ENCODE measurements around the gene ADAMTS17.

ADAMTS17 gene

GRCh38 chr15:100055821-100056220 lies 286.0 kb downstream of the ADAMTS17 start:
- Mint-ChIP-seq H3K4me1 (peaks cover 26% of the 10 kb centered on the region), H3K27me3 (ENCODE audit: low read depth, poor library complexity) (peaks cover 22% of the 10 kb centered on the region), H3K27ac (no peak overlapping the region), H3K9me3 (no peaks in the 10 kb centered on the region), H3K4me3 (no peak overlapping the region), H3K36me3 (ENCODE audit: low read depth) (no peaks in the 10 kb centered on the region)
- TF ChIP-seq, protein P1, sequence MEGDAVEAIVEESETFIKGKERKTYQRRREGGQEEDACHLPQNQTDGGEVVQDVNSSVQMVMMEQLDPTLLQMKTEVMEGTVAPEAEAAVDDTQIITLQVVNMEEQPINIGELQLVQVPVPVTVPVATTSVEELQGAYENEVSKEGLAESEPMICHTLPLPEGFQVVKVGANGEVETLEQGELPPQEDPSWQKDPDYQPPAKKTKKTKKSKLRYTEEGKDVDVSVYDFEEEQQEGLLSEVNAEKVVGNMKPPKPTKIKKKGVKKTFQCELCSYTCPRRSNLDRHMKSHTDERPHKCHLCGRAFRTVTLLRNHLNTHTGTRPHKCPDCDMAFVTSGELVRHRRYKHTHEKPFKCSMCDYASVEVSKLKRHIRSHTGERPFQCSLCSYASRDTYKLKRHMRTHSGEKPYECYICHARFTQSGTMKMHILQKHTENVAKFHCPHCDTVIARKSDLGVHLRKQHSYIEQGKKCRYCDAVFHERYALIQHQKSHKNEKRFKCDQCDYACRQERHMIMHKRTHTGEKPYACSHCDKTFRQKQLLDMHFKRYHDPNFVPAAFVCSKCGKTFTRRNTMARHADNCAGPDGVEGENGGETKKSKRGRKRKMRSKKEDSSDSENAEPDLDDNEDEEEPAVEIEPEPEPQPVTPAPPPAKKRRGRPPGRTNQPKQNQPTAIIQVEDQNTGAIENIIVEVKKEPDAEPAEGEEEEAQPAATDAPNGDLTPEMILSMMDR (IDR thresholded peaks at IDR 0.05): no peak
- no peak for DNase-seq

DNA sequence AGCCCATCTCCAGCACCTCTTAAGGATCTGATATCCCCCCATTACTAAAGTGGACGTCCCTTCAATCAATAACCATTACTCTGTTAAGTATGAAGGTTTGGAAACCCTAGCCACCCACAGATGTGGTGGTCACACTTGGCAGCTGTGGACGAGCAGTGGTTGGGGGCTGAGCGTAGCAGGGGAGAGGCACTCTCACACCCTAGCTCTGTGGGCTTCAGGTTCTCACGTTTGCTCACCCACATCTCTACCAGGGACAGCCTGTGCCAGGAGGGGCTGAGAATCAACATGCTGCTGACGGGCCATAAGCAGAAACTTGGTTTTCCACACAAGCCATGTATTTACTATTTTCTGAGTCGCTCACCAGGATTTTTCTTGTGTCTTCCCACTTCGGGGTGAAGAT lies 287.2 kb downstream of the ADAMTS17 start:
- no peak overlapping the region for H3K27ac Mint-ChIP-seq
- TF ChIP-seq, protein P1 (IDR thresholded peaks at IDR 0.05): no peak
- no peaks in the 10 kb centered on the region for H3K36me3 Mint-ChIP-seq (ENCODE audit: low read depth)
- H3K27me3 Mint-ChIP-seq (ENCODE audit: low read depth, poor library complexity): peaks cover 27% of the 10 kb centered on the region
- DNase-seq: no peak
- peaks cover 26% of the 10 kb centered on the region for H3K4me1 Mint-ChIP-seq
- H3K9me3 Mint-ChIP-seq: no peaks in the 10 kb centered on the region
- no peak overlapping the region for H3K4me3 Mint-ChIP-seq

GRCh38 chr15:100053474-100054121 lies 288.2 kb downstream of the ADAMTS17 start:
- Mint-ChIP-seq H3K4me1 (peaks cover 21% of the 10 kb centered on the region), H3K27ac (no peak overlapping the region), H3K27me3 (ENCODE audit: low read depth, poor library complexity) (peaks cover 26% of the 10 kb centered on the region), H3K9me3 (no peaks in the 10 kb centered on the region), H3K4me3 (no peak overlapping the region), H3K36me3 (ENCODE audit: low read depth) (no peaks in the 10 kb centered on the region)
- no peak for DNase-seq
- TF ChIP-seq, protein P1 (IDR thresholded peaks at IDR 0.05): no peak

DNA sequence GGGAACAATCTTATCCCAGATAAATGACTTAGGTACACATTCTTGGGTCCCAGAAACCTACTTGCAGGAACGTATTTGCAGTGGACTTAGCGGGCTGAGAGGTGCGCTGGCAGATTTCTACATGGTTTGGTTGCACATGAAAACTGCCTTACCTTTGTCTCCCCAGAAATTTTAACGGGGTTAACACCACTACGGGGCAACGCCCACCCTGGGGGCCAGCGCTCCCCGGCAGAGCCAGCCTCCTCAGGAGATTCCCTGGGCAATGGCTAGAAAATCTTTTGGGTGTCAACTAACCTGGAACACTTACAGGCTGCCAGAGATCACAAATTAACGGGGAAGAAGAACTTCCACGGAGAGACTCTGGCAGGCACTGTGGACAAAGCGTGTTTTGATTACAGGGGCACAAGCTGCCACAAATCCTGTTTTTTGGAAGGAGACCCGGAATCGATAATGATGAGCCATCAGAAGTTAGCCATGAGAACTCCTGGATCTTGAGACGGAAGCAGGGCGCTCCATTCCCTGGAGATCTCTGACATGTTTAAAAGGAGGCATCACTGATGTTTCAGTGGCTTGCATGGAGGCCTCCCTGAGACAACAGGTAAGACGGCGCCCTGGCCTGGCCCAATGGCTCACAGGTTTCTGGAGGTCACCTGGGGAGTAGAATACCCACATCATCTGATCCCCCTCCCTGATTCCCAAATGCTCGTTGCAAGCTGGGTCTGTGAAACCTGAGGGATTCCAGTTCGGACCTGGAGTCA lies 288.9 kb downstream of the ADAMTS17 start:
- Mint-ChIP-seq H3K4me1 (peaks cover 18% of the 10 kb centered on the region), H3K4me3 (no peak overlapping the region), H3K36me3 (ENCODE audit: low read depth) (peaks cover 2% of the 10 kb centered on the region), H3K27ac (no peak overlapping the region), H3K27me3 (ENCODE audit: low read depth, poor library complexity) (peaks cover 23% of the 10 kb centered on the region), H3K9me3 (peaks cover 2% of the 10 kb centered on the region)
- TF ChIP-seq, protein P1 (IDR thresholded peaks at IDR 0.05): no peak
- no peak for DNase-seq

DNA sequence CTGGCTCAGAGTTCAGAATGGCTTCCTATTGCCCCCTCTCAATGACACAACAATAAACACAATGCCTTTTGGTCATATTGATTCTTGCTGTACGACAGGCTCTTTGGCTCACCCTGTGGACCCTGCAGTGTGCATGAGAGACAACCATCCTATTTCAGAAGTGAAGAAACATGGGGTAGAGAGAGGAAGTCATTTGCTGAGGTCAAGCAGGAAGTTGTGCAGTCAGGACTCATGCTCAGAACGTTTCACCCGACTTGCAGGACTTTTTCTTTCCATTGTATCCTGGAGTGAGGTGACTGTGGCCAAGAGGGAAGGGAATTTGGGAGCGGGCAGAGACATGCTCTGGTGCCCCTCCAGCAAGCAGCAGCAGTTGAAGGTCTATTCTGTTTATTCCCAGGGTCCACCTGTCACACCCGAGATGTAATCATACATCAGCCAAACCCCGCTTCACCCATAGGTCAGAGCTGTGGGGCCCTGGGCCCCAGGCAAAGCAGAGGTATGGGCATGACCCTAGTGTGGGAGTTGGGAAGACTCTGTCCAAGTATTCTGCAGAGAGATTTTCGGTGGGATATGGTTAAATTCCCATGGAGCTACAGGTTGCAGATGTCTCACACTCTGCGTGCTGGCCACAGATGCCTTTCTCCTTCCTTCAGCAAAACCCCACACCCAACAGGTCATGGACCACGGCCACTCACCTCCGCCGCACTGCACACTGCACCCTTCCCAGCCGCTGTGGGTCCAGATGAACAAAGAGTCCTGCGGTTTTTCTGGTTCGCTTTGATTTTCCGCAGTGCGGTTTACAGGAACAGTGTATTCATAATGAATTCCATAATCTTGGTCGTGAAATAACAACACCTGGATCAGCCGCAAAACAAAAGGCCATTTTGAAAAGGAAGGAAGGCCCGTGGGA lies 290.6 kb downstream of the ADAMTS17 start:
- Mint-ChIP-seq H3K4me3 (no peak overlapping the region), H3K27me3 (ENCODE audit: low read depth, poor library complexity) (peaks cover 20% of the 10 kb centered on the region), H3K4me1 (peaks cover 14% of the 10 kb centered on the region), H3K9me3 (peaks cover 19% of the 10 kb centered on the region), H3K36me3 (ENCODE audit: low read depth) (peaks cover 15% of the 10 kb centered on the region), H3K27ac (no peak overlapping the region)
- TF ChIP-seq, protein P1 (IDR thresholded peaks at IDR 0.05): no peak
- no peak for DNase-seq
